GM23248 (cell line): Measurements from ENCODE around the gene FGF2. TPM values are rescaled to one million over a fixed set of nuclear protein-coding genes. Genes with fewer than 3 reads are reported as not detected.
A peak's percentile ranks its signal among the peaks of the same experiment; 100 is the strongest.
"Not testable (repeated sequence)": the region's sequence is repeated elsewhere in the genome, so short reads cannot be mapped to it uniquely, and the experiment has no call there.

Source experiments
- DNase-seq: peaks from one replicate; pipeline ENCODE4 v3.0.0-alpha.2; 2015
- H2AFZ ChIP-seq: fragments of 200-600 bp; sonication (generic); 2 replicates; pipeline ENCODE4 v1.6.1; 2016; ENCODE audit warnings: antibody characterized with exemption
- H3F3A ChIP-seq: fragments of 200-600 bp; sonication (generic); 2 replicates; pipeline ENCODE4 v1.6.1; 2016; ENCODE audit warnings: mild to moderate bottlenecking, antibody characterized with exemption, mixed run types; ENCODE audit not compliant: insufficient read depth
- H3K27ac ChIP-seq: fragments of 200-600 bp; sonication (generic); 2 replicates; pipeline ENCODE4 v1.5.1; 2016; ENCODE audit warnings: mild to moderate bottlenecking
- H3K27me3 ChIP-seq: fragments of 200-600 bp; sonication (generic); replicated peaks from 2 replicates; pipeline ENCODE4 v1.6.1; 2016; ENCODE audit warnings: mild to moderate bottlenecking; ENCODE audit not compliant: insufficient read depth
- H3K36me3 ChIP-seq: fragments of 200-600 bp; sonication (generic); 2 replicates; pipeline ENCODE4 v1.6.1; 2016; ENCODE audit warnings: low read depth, mild to moderate bottlenecking
- H3K4me1 ChIP-seq: fragments of 200-600 bp; sonication (generic); 2 replicates; pipeline ENCODE4 v1.6.1; 2016; ENCODE audit warnings: mild to moderate bottlenecking; ENCODE audit not compliant: insufficient read depth
- H3K4me2 ChIP-seq: fragments of 200-600 bp; sonication (generic); one replicate; pipeline ENCODE4 v1.6.1; 2016; ENCODE audit warnings: mild to moderate bottlenecking; ENCODE audit not compliant: unreplicated experiment
- H3K4me3 ChIP-seq: fragments of 200-600 bp; sonication (generic); 2 replicates; pipeline ENCODE4 v1.5.1; 2016; ENCODE audit warnings: mild to moderate bottlenecking
- H3K79me2 ChIP-seq: fragments of 200-600 bp; sonication (generic); 2 replicates; pipeline ENCODE4 v1.6.1; 2016; ENCODE audit warnings: mild to moderate bottlenecking; ENCODE audit not compliant: insufficient read depth
- H3K9ac ChIP-seq: fragments of 200-600 bp; sonication (generic); 2 replicates; pipeline ENCODE4 v1.6.1; 2016; ENCODE audit warnings: mild to moderate bottlenecking
- H3K9me2 ChIP-seq: fragments of 200-600 bp; sonication (generic); 2 replicates; pipeline ENCODE4 v1.6.1; 2016; ENCODE audit warnings: mixed run types, mild to moderate bottlenecking, moderate library complexity; ENCODE audit not compliant: insufficient read depth
- H3K9me3 ChIP-seq: fragments of 200-600 bp; sonication (generic); one replicate; pipeline ENCODE4 v1.6.1; 2017; ENCODE audit warnings: low read depth
- H4K20me1 ChIP-seq: fragments of 200-600 bp; sonication (generic); 2 replicates; pipeline ENCODE4 v1.6.0; 2016; ENCODE audit not compliant: insufficient read depth
- EZH2 ChIP-seq: fragments of 200-600 bp; sonication (generic); IDR thresholded peaks from 2 replicates; pipeline ENCODE4 v1.6.1; 2018; ENCODE audit warnings: antibody characterized with exemption, mild to moderate bottlenecking; ENCODE audit not compliant: insufficient read depth, poor library complexity, severe bottlenecking
- EZH2phosphoT487 ChIP-seq: fragments of 200-600 bp; sonication (generic); IDR thresholded peaks from 2 replicates; pipeline ENCODE4 v1.6.1; 2018; ENCODE audit warnings: antibody characterized with exemption, moderate library complexity, mild to moderate bottlenecking, low read depth; ENCODE audit not compliant: insufficient read depth
- WGBS, 2 experiments: methylation state at CpG; one replicate each; pipeline ENCODE4 v1.1.6; 2015 to 2017; ENCODE audit warnings: low lambda C conversion rate in 2 of 2, low coverage in 1 of 2; ENCODE audit errors: missing lambda C conversion rate in 2 of 2; 5-methylcytosine and 5-hydroxymethylcytosine counted together
- in situ Hi-C: fragments of 300-500 bp; cut with MboI; formaldehyde crosslinking; loops from 2 replicates; pipeline ENCODE4 v1.15.0; 2020
- polyA plus RNA-seq: library from polyadenylated mRNA; unstranded; fragments of >200 nt; fragmentation: Nextera tagmentation; extraction: Ambion mirVana; gene quantifications from 2 replicates; pipeline ENCODE4 v1.2.1, GENCODE V29; 2016
- total RNA-seq: library from RNA; depleted of rRNA; stranded (reverse); fragments of >200 nt; shearing (Covaris generic); gene quantifications from 2 replicates; pipeline ENCODE4 v1.2.3, GENCODE V29; 2014; rRNA removed

The FGF2 gene
- total and polyA plus RNA-seq, 2 experiments from 2014 or later = 36.9 to 306 TPM

DNA sequence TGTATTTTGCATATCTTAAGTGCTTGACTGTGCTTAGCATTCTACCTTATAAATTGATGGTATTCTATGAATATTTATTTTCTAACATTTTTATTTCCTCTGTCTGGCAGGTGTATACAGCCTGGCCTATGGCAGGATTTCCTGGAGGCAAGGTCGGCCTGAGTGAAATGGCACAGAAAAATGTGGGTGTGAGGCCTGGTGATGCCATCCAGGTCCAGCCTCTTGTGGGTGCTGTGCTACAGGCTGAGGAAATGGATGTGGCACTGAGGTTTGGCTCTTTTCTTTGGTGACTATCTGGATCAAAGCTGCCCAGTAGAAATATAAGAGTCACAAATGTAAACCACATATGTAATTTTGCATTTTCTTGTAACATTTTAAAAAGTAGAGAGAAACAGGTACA is 102.3 kb downstream of the FGF2 start:
- peaks cover 59% of the 10 kb centered on the region for H3K79me2 ChIP-seq
- 100% methylated on average over 1 of the region's 1 CpG for WGBS, 2 experiments
- H3K4me2 ChIP-seq = no peak overlapping the region
- no peaks in the 10 kb centered on the region for H3K27me3 ChIP-seq
- TF ChIP-seq EZH2phosphoT487 = no peak
- no peaks in the 10 kb centered on the region for H3K9me2 ChIP-seq
- no peak overlapping the region for H3K4me3 ChIP-seq
- in situ Hi-C loops = loop anchor here (10.0 to 25.0 kb wide), 2 partner anchors 324 to 617 kb away; no protein-coding TSS in a partner anchor
- H3K36me3 ChIP-seq = peaks cover 6% of the 10 kb centered on the region; the same call in 1 of the 2 replicates
- DNase-seq = no peak
- H3K27ac ChIP-seq = no peak overlapping the region
- no peaks in the 10 kb centered on the region for H4K20me1 ChIP-seq
- no peak overlapping the region for H2AFZ ChIP-seq
- H3K4me1 ChIP-seq = peaks cover 15% of the 10 kb centered on the region
- 0 out of 2 replicates have a peak, but pooled peaks cover 9% of the 10 kb centered on the region for H3F3A ChIP-seq
- no peak overlapping the region for H3K9ac ChIP-seq
- no peaks in the 10 kb centered on the region for H3K9me3 ChIP-seq

DNA sequence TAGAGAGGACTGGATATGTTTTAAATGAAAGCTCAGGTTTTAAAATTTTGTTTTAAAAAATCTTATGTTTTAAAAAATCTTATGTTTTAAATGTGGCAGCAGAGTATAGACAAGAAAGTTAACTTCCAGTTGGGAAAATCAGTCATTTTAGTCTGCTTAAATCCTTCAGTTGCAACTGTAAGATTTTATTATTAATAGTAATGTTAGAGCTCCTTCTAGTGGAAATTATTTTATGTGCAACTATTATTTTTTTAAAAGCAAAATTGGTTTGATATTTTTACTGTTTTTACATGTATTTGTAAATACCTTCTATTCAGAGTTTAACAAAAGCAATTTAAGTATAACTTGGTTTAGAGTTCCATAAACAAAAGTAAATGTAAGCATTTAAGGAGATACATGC is 104.2 kb downstream of the FGF2 start:
- Histone ChIP-seq H3K4me1 (peaks cover 8% of the 10 kb centered on the region; the same call in 1 of the 2 replicates), H4K20me1 (no peaks in the 10 kb centered on the region), H3K27me3 (no peaks in the 10 kb centered on the region), H3F3A (0 out of 2 replicates have a peak, but pooled peaks cover 9% of the 10 kb centered on the region), H3K27ac (no peak overlapping the region), H2AFZ (no peak overlapping the region), H3K9me2 (no peaks in the 10 kb centered on the region), H3K9ac (0 out of 2 replicates have a peak overlapping the region, but pooled peaks have one; percentile 23), H3K36me3 (peaks cover 16% of the 10 kb centered on the region; the same call in 1 of the 2 replicates), H3K4me3 (no peak overlapping the region), H3K9me3 (no peaks in the 10 kb centered on the region), H3K4me2 (no peak overlapping the region), H3K79me2 (peaks cover 39% of the 10 kb centered on the region)
- in situ Hi-C loops = loop anchor here (25.0 kb wide), 1 partner anchor 619 kb away; no protein-coding TSS in a partner anchor
- TF ChIP-seq EZH2phosphoT487 (no peak), EZH2 (no peak)
- DNase-seq = peak; percentile 57

DNA sequence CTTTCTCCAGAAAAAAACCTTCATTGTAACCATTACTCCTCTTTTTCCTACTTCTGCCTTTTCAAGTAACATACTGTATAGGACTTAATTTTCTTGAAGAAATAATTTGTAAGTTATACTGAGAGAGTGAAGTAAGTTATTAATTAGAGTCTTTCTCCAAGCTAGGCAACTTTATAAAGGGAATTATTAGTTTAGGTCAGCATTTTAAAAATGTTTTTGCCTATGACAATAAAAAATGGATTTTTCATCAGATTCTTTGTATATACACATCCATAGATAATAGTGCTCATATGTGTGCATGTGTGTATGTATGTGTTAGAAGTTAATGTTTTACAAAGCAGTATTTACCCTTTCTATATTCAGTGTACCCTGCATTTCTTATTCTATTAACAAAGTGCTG is 106.1 kb downstream of the FGF2 start:
- Histone ChIP-seq H2AFZ (no peak overlapping the region), H4K20me1 (no peaks in the 10 kb centered on the region), H3K36me3 (peaks cover 18% of the 10 kb centered on the region)

GRCh38 chr4:122945136-122945535 is 118.5 kb downstream of the FGF2 start:
- H3K4me1 ChIP-seq, H4K20me1 ChIP-seq, H3K4me3 ChIP-seq, H3F3A ChIP-seq, H3K27ac ChIP-seq, H3K9me2 ChIP-seq, H3K9me3 ChIP-seq, H2AFZ ChIP-seq, H3K79me2 ChIP-seq, H3K4me2 ChIP-seq, DNase-seq, H3K36me3 ChIP-seq, H3K27me3 ChIP-seq, H3K9ac ChIP-seq: not testable (repeated sequence)
- in situ Hi-C loops = loop anchor here (25.0 kb wide), 1 partner anchor 633 kb away; no protein-coding TSS in a partner anchor
- WGBS, 2 experiments = 90 to 94% methylated on average over 16 to 17 of the region's 17 CpGs

More for the DNA sequence above, 106.1 kb downstream of the FGF2 start:
- in situ Hi-C loops = loop anchor here (25.0 kb wide), 1 partner anchor 620 kb away; no protein-coding TSS in a partner anchor
- H3K9me3 ChIP-seq = no peaks in the 10 kb centered on the region
- H3F3A ChIP-seq = 0 out of 2 replicates have a peak, but pooled peaks cover 9% of the 10 kb centered on the region
- no peak overlapping the region for H3K4me3 ChIP-seq
- no peaks in the 10 kb centered on the region for H3K9me2 ChIP-seq
- H3K27ac ChIP-seq = no peak overlapping the region
- no peak for TF ChIP-seq EZH2phosphoT487
- TF ChIP-seq EZH2 = no peak
- DNase-seq = no peak
- H3K4me2 ChIP-seq = no peak overlapping the region
- no peaks in the 10 kb centered on the region for H3K27me3 ChIP-seq
- peaks cover 20% of the 10 kb centered on the region for H3K79me2 ChIP-seq
- H3K9ac ChIP-seq = no peak overlapping the region
- H3K4me1 ChIP-seq = no peaks in the 10 kb centered on the region

DNA sequence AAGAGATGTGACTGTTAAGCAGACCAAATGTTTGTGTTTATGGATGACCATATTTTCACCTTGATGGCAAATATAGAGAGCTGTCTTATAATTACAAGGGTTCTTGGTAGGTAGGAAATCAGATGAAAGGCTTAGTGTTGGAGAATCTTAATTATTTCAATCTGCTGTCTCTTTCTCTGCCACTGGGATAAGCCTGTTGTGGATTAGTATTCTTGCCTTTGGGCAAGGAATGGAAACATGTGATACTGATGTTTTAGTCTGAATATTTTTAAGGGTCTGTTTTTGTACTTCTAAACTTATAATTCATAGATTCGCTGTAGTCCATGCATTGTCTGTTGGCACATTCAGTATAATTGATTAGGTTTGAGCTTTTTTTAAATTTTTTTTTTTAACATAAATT is 119.5 kb downstream of the FGF2 start:
- H3K4me1 ChIP-seq = no peaks in the 10 kb centered on the region
- H3K4me2 ChIP-seq = no peak overlapping the region

More for the DNA sequence above, 119.5 kb downstream of the FGF2 start:
- in situ Hi-C loops = loop anchor here (25.0 kb wide), 1 partner anchor 634 kb away; no protein-coding TSS in a partner anchor
- Histone ChIP-seq H3K27ac (no peak overlapping the region), H3K9ac (no peak overlapping the region), H4K20me1 (no peaks in the 10 kb centered on the region), H2AFZ (no peak overlapping the region), H3K27me3 (no peaks in the 10 kb centered on the region), H3F3A (no peaks in the 10 kb centered on the region), H3K36me3 (peaks cover 6% of the 10 kb centered on the region; the same call in 1 of the 2 replicates), H3K4me3 (no peak overlapping the region), H3K79me2 (no peaks in the 10 kb centered on the region), H3K9me2 (no peaks in the 10 kb centered on the region), H3K9me3 (no peaks in the 10 kb centered on the region)
- WGBS, 2 experiments = 65 to 72% methylated on average over 1 of the region's 1 CpG
- no peak for TF ChIP-seq EZH2
- TF ChIP-seq EZH2phosphoT487 = no peak
- no peak for DNase-seq

Other genes starting within 250 kb of the FGF2 start
- not detected in 2 replicates for gene IL21, start 205.8 kb upstream of the FGF2 start, total RNA-seq
- not detected in 2 replicates for gene IL21, start 205.8 kb upstream of the FGF2 start, polyA plus RNA-seq
- 3.5 and 7.1 TPM in 2 replicates for gene BBS12, start 94.1 kb upstream of the FGF2 start, total RNA-seq
- 5.0 and 5.2 TPM in 2 replicates for gene BBS12, start 94.1 kb upstream of the FGF2 start, polyA plus RNA-seq
- 4.3 and 4.9 TPM in 2 replicates for gene NUDT6, start 95.8 kb downstream of the FGF2 start, total RNA-seq
- 4.1 and 6.0 TPM in 2 replicates for gene NUDT6, start 95.8 kb downstream of the FGF2 start, polyA plus RNA-seq